Measurements from ENCODE around the gene ASPM.
"Not testable (repeated sequence)": the region's sequence is repeated elsewhere in the genome, so short reads cannot be mapped to it uniquely, and the experiment has no call there.

Gene ASPM

GRCh38 chr1:197067457-197067818 is 79.0 kb downstream of the ASPM start:
- H3K4me1 Mint-ChIP-seq (ENCODE audit: low read depth), result no peaks in the 10 kb centered on the region
- H3K27ac Mint-ChIP-seq, result no peak overlapping the region
- H3K9me3 Mint-ChIP-seq (ENCODE audit: low read depth), result peaks cover 6% of the 10 kb centered on the region
- H3K4me3 Mint-ChIP-seq, result no peak overlapping the region
- peaks cover 3% of the 10 kb centered on the region for H3K36me3 Mint-ChIP-seq
- H3K27me3 Mint-ChIP-seq, result peaks cover 5% of the 10 kb centered on the region

GRCh38 chr1:197066719-197067456 is 79.6 kb downstream of the ASPM start, which contains the start of gene F13B:
Gene F13B, minus strand, starts transcription at chr1:197067260. Its CDS starts 37 bp downstream, at chr1:197067223.
- H3K27ac Mint-ChIP-seq, result no peak within 1 kb of the TSS
- H3K36me3 Mint-ChIP-seq, result peaks cover 3% of the 10 kb centered on the region
- no peak within 1 kb of the TSS for H3K4me3 Mint-ChIP-seq
- H3K27me3 Mint-ChIP-seq, result peaks cover 6% of the 10 kb centered on the region
- peaks cover 6% of the 10 kb centered on the region for H3K9me3 Mint-ChIP-seq (ENCODE audit: low read depth)
- no peaks in the 10 kb centered on the region for H3K4me1 Mint-ChIP-seq (ENCODE audit: low read depth)

GRCh38 chr1:197066277-197066676 is 80.2 kb downstream of the ASPM start:
- peaks cover 6% of the 10 kb centered on the region for H3K27me3 Mint-ChIP-seq
- no peak overlapping the region for H3K4me3 Mint-ChIP-seq
- peaks cover 3% of the 10 kb centered on the region for H3K36me3 Mint-ChIP-seq
- no peak overlapping the region for H3K27ac Mint-ChIP-seq
- no peaks in the 10 kb centered on the region for H3K4me1 Mint-ChIP-seq (ENCODE audit: low read depth)
- H3K9me3 Mint-ChIP-seq (ENCODE audit: low read depth), result peaks cover 6% of the 10 kb centered on the region

GRCh38 chr1:197065559-197065958 is 80.9 kb downstream of the ASPM start:
- Mint-ChIP-seq H3K27ac (no peak overlapping the region), H3K4me1 (ENCODE audit: low read depth) (no peaks in the 10 kb centered on the region), H3K4me3 (no peak overlapping the region), H3K9me3 (ENCODE audit: low read depth) (peaks cover 6% of the 10 kb centered on the region), H3K36me3 (peaks cover 3% of the 10 kb centered on the region), H3K27me3 (peaks cover 5% of the 10 kb centered on the region)

GRCh38 chr1:197063212-197063611 is 83.3 kb downstream of the ASPM start:
- Mint-ChIP-seq H3K27ac (no peak overlapping the region), H3K27me3 (peaks cover 5% of the 10 kb centered on the region), H3K4me1 (ENCODE audit: low read depth) (no peaks in the 10 kb centered on the region), H3K36me3 (no peaks in the 10 kb centered on the region), H3K9me3 (ENCODE audit: low read depth) (no peaks in the 10 kb centered on the region), H3K4me3 (no peak overlapping the region)

GRCh38 chr1:197062692-197063091 is 83.8 kb downstream of the ASPM start:
- peaks cover 5% of the 10 kb centered on the region for H3K27me3 Mint-ChIP-seq
- no peak overlapping the region for H3K27ac Mint-ChIP-seq
- H3K9me3 Mint-ChIP-seq (ENCODE audit: low read depth), result no peaks in the 10 kb centered on the region
- no peak overlapping the region for H3K4me3 Mint-ChIP-seq
- H3K36me3 Mint-ChIP-seq, result no peaks in the 10 kb centered on the region
- no peaks in the 10 kb centered on the region for H3K4me1 Mint-ChIP-seq (ENCODE audit: low read depth)

- Mint-ChIP-seq H3K9me3 (ENCODE audit: low read depth) (peaks cover 5% of the 10 kb centered on the region), H3K4me3 (no peak overlapping the region), H3K27ac (no peak overlapping the region), H3K36me3 (no peaks in the 10 kb centered on the region), H3K4me1 (ENCODE audit: low read depth) (no peaks in the 10 kb centered on the region), H3K27me3 (peaks cover 7% of the 10 kb centered on the region)
Observed at GRCh38 chr1:197049100-197049499, 97.4 kb downstream of the ASPM start.

- no peaks in the 10 kb centered on the region for H3K36me3 Mint-ChIP-seq
- H3K4me3 Mint-ChIP-seq, result no peak overlapping the region
- peaks cover 10% of the 10 kb centered on the region for H3K27me3 Mint-ChIP-seq
- no peaks in the 10 kb centered on the region for H3K9me3 Mint-ChIP-seq (ENCODE audit: low read depth)
- H3K27ac Mint-ChIP-seq, result no peak overlapping the region
- no peaks in the 10 kb centered on the region for H3K4me1 Mint-ChIP-seq (ENCODE audit: low read depth)
Observed at GRCh38 chr1:197042676-197043341, 103.7 kb downstream of the ASPM start.

GRCh38 chr1:197041486-197042353 is 104.7 kb downstream of the ASPM start:
- no peaks in the 10 kb centered on the region for H3K9me3 Mint-ChIP-seq (ENCODE audit: low read depth)
- H3K4me3 Mint-ChIP-seq, result no peak overlapping the region
- no peak overlapping the region for H3K27ac Mint-ChIP-seq
- no peaks in the 10 kb centered on the region for H3K4me1 Mint-ChIP-seq (ENCODE audit: low read depth)
- no peaks in the 10 kb centered on the region for H3K36me3 Mint-ChIP-seq
- H3K27me3 Mint-ChIP-seq, result peaks cover 8% of the 10 kb centered on the region

GRCh38 chr1:197036861-197037260 is 109.6 kb downstream of the ASPM start:
- no peaks in the 10 kb centered on the region for H3K36me3 Mint-ChIP-seq
- H3K9me3 Mint-ChIP-seq (ENCODE audit: low read depth), result no peaks in the 10 kb centered on the region
- H3K4me3 Mint-ChIP-seq, result no peak overlapping the region
- H3K27me3 Mint-ChIP-seq, result peaks cover 17% of the 10 kb centered on the region
- no peak overlapping the region for H3K27ac Mint-ChIP-seq
- H3K4me1 Mint-ChIP-seq (ENCODE audit: low read depth), result no peaks in the 10 kb centered on the region

- not testable (repeated sequence) for H3K36me3 Mint-ChIP-seq; H3K9me3 Mint-ChIP-seq (ENCODE audit: low read depth); H3K4me3 Mint-ChIP-seq; H3K27ac Mint-ChIP-seq; H3K4me1 Mint-ChIP-seq (ENCODE audit: low read depth)
- peaks cover 15% of the 10 kb centered on the region for H3K27me3 Mint-ChIP-seq
Observed at GRCh38 chr1:197034631-197035339, 111.7 kb downstream of the ASPM start.
